ENCODE measurements around the gene GABRP.

DNA sequence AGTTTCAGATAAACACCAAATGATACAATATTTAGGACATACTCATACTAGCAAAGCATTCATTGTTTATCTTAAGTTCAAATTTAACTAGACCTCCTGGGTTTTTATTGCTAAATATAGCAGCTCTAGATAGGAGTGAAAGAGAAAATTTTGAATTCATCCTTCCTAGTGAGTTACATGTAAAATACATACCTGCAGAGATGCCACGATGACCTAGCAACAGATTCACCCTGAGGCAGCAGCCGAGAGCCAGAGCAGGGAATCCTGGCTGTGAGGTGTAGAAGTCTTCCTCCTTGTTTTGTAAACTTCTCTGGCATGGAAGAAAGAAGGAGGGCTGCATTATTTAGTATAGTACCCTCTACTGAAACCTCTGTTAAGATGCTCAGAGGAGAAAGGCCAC, 25.9 kb upstream of the GABRP start:
- TF ChIP-seq, protein P1, sequence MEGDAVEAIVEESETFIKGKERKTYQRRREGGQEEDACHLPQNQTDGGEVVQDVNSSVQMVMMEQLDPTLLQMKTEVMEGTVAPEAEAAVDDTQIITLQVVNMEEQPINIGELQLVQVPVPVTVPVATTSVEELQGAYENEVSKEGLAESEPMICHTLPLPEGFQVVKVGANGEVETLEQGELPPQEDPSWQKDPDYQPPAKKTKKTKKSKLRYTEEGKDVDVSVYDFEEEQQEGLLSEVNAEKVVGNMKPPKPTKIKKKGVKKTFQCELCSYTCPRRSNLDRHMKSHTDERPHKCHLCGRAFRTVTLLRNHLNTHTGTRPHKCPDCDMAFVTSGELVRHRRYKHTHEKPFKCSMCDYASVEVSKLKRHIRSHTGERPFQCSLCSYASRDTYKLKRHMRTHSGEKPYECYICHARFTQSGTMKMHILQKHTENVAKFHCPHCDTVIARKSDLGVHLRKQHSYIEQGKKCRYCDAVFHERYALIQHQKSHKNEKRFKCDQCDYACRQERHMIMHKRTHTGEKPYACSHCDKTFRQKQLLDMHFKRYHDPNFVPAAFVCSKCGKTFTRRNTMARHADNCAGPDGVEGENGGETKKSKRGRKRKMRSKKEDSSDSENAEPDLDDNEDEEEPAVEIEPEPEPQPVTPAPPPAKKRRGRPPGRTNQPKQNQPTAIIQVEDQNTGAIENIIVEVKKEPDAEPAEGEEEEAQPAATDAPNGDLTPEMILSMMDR (IDR thresholded peaks at IDR 0.05) = no peak
- no peak for TF ChIP-seq POLR2A (IDR thresholded peaks at IDR 0.05)

Data from adrenal gland (tissue), 5 donors.